Measurements from ENCODE around the gene KIAA1755.

DNA sequence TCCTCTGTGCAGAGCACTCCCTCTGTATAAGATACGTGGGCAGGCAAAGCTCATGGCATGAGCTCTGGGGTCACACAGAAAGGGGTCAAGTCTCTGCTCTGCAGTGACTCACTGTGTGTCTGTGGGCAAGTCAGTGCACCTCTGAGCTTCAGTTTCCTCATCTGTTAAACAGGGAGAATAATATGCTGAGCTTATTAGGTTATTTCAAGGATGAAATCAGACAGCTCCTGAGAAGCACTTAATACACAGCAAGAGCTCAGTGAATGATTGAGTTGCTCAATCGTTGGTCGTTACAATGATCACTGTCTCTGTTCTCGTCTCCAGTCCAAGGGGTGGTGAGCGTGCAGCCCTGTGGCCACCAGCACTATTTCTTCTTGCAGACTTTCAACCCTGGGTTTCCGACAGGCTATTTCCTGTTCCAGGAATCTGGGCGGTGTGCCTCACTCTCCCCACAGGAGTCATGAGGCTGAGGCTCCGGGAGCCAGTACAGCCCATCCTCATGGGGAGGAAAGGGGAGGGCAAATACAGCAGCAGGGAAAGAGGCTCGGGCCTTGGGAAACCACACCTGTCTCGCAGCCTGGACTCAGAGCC, 28.9 kb downstream of the KIAA1755 start:
- TF ChIP-seq, protein P1, sequence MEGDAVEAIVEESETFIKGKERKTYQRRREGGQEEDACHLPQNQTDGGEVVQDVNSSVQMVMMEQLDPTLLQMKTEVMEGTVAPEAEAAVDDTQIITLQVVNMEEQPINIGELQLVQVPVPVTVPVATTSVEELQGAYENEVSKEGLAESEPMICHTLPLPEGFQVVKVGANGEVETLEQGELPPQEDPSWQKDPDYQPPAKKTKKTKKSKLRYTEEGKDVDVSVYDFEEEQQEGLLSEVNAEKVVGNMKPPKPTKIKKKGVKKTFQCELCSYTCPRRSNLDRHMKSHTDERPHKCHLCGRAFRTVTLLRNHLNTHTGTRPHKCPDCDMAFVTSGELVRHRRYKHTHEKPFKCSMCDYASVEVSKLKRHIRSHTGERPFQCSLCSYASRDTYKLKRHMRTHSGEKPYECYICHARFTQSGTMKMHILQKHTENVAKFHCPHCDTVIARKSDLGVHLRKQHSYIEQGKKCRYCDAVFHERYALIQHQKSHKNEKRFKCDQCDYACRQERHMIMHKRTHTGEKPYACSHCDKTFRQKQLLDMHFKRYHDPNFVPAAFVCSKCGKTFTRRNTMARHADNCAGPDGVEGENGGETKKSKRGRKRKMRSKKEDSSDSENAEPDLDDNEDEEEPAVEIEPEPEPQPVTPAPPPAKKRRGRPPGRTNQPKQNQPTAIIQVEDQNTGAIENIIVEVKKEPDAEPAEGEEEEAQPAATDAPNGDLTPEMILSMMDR (IDR thresholded peaks at IDR 0.05; ENCODE audit: low read depth, low read length, poor library complexity, severe bottlenecking) = no peak
- no peak for TF ChIP-seq EZH2phosphoT487 (IDR thresholded peaks at IDR 0.05; ENCODE audit: borderline replicate concordance, low read length)

Measured in DOHH2 (cell line).